Activated T-helper 2 cell treated with anti-CD3 and anti-CD28 coated beads, Interferon-gamma antibody, Interleukin-2, Interleukin-4, amounts not matched to agents 10 μg/mL and 5 μg/mL and 100 μg/mL, durations not matched to agents 14 hours and 24 hours and 36 hours (primary cell): ENCODE measurements around the gene PON2. TPM values are rescaled to one million over a fixed set of nuclear protein-coding genes. Genes with fewer than 3 reads are reported as not detected.

Experiments used
- DNase-seq: peaks from one replicate; pipeline ENCODE4 v3.0.0; 2021; ENCODE audit warnings: low spot score
- H3K27ac Mint-ChIP-seq: one replicate; pipeline ENCODE4 v1.8.0; 2021; ENCODE audit warnings: mixed read lengths
- H3K27me3 Mint-ChIP-seq: one replicate; pipeline ENCODE4 v1.8.0; 2021; ENCODE audit warnings: low read depth, mixed read lengths
- H3K36me3 Mint-ChIP-seq: one replicate; pipeline ENCODE4 v1.8.0; 2021; ENCODE audit warnings: low read depth, mixed read lengths
- H3K4me1 Mint-ChIP-seq: one replicate; pipeline ENCODE4 v1.8.0; 2021; ENCODE audit warnings: low read depth, mixed read lengths
- H3K4me3 Mint-ChIP-seq: one replicate; pipeline ENCODE4 v1.8.0; 2021; ENCODE audit warnings: low read depth, mild to moderate bottlenecking, moderate library complexity, mixed read lengths
- H3K9me3 Mint-ChIP-seq: one replicate; pipeline ENCODE4 v1.8.0; 2021; ENCODE audit warnings: mixed read lengths
- intact Hi-C: fragments of 100-400 bp; cut with micrococcal nuclease; formaldehyde crosslinking; loops from one replicate; pipeline ENCODE4 v1.15.1; 2023
- total RNA-seq: library from RNA; stranded (reverse); gene quantifications from 2 replicates; pipeline ENCODE4 v1.2.3, GENCODE V29; 2022

Gene PON2
- total RNA-seq, 1 donor from 2014 or later, result 16.5 TPM

DNA sequence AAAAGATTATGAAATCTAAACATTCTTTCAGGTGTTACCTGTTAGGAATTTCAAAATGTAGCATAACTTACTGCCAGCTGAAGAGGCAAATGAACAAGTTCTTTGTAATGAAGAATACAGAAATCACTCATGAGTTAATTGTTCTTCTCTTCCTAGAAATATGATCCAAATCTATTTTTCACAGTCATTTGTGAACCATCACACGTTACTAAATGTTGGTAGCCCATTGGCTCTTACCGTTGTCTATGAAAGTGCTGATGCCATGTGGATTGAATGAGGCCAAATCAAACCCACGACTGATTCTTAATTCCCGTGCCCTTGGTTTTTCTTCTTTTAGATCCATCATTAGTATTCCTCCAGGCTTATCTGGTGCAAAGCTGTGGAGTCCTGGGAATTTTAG is 22.8 kb downstream of the PON2 start:
- Mint-ChIP-seq H3K9me3 (no peaks in the 10 kb centered on the region), H3K27me3 (no peaks in the 10 kb centered on the region), H3K4me3 (no peak overlapping the region), H3K4me1 (peaks cover 14% of the 10 kb centered on the region), H3K27ac (peak overlapping the region; percentile 76), H3K36me3 (peaks cover 14% of the 10 kb centered on the region)
- no peak for DNase-seq
- intact Hi-C loops, result loop anchor here (5.0 kb wide), 1 partner anchor 90 kb away; no protein-coding TSS in a partner anchor

- intact Hi-C loops, result loop anchor here (5.0 kb wide), 1 partner anchor 91 kb away; no protein-coding TSS in a partner anchor
- Mint-ChIP-seq H3K4me1 (peaks cover 14% of the 10 kb centered on the region), H3K9me3 (no peaks in the 10 kb centered on the region), H3K27me3 (no peaks in the 10 kb centered on the region), H3K36me3 (peaks cover 14% of the 10 kb centered on the region), H3K4me3 (no peak overlapping the region), H3K27ac (peak overlapping the region; percentile 76)
- no peak for DNase-seq
Observed at GRCh38 chr7:95411666-95412065, 23.2 kb downstream of the PON2 start.

DNA sequence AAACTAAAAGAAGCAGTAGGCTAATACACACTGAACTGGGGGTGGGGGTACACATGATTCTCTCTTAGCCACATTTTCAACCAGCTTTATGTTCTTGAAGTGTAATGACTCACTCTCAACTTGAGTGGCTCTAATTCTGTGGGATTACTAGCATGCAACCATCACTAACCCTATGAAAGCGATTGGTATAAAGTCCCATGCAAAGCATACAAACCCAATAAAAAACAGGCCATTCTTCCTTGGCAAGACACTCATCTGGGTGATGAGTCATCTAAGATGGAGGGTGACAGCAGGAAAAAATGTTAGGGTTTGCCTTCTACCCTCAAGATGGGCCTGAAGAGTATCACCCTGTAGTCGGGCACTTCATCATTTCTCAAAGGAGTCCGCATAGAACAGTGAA is 23.8 kb downstream of the PON2 start:
- peak overlapping the region; percentile 73 for H3K27ac Mint-ChIP-seq
- DNase-seq, result no peak
- intact Hi-C loops, result loop anchor here (5.0 kb wide), 1 partner anchor 91 kb away; no protein-coding TSS in a partner anchor

GRCh38 chr7:95407751-95408150 is 27.1 kb downstream of the PON2 start:
- H3K27ac Mint-ChIP-seq, result no peak overlapping the region
- DNase-seq, result no peak
- peaks cover 6% of the 10 kb centered on the region for H3K36me3 Mint-ChIP-seq
- intact Hi-C loops, result no loop called here
- H3K27me3 Mint-ChIP-seq, result peaks cover 2% of the 10 kb centered on the region
- no peaks in the 10 kb centered on the region for H3K9me3 Mint-ChIP-seq
- H3K4me3 Mint-ChIP-seq, result no peak overlapping the region
- peaks cover 12% of the 10 kb centered on the region for H3K4me1 Mint-ChIP-seq

More for the DNA sequence above, 23.8 kb downstream of the PON2 start:
- Mint-ChIP-seq H3K27me3 (peaks cover 2% of the 10 kb centered on the region), H3K4me1 (peaks cover 14% of the 10 kb centered on the region), H3K9me3 (no peaks in the 10 kb centered on the region), H3K36me3 (peaks cover 13% of the 10 kb centered on the region), H3K4me3 (no peak overlapping the region)

- H3K36me3 Mint-ChIP-seq, result no peaks in the 10 kb centered on the region
- peaks cover 4% of the 10 kb centered on the region for H3K4me1 Mint-ChIP-seq
- no peak overlapping the region for H3K4me3 Mint-ChIP-seq
- H3K27me3 Mint-ChIP-seq, result peaks cover 2% of the 10 kb centered on the region
- H3K27ac Mint-ChIP-seq, result no peak overlapping the region
- no peaks in the 10 kb centered on the region for H3K9me3 Mint-ChIP-seq
- DNase-seq, result no peak
- intact Hi-C loops, result no loop called here
Observed at GRCh38 chr7:95405800-95406199, 29.0 kb downstream of the PON2 start.

GRCh38 chr7:95405208-95405607 is 29.6 kb downstream of the PON2 start:
- Mint-ChIP-seq H3K27me3 (peaks cover 3% of the 10 kb centered on the region), H3K36me3 (no peaks in the 10 kb centered on the region), H3K27ac (no peak overlapping the region), H3K4me3 (no peak overlapping the region), H3K4me1 (no peaks in the 10 kb centered on the region), H3K9me3 (no peaks in the 10 kb centered on the region)
- intact Hi-C loops, result no loop called here
- no peak for DNase-seq

DNA sequence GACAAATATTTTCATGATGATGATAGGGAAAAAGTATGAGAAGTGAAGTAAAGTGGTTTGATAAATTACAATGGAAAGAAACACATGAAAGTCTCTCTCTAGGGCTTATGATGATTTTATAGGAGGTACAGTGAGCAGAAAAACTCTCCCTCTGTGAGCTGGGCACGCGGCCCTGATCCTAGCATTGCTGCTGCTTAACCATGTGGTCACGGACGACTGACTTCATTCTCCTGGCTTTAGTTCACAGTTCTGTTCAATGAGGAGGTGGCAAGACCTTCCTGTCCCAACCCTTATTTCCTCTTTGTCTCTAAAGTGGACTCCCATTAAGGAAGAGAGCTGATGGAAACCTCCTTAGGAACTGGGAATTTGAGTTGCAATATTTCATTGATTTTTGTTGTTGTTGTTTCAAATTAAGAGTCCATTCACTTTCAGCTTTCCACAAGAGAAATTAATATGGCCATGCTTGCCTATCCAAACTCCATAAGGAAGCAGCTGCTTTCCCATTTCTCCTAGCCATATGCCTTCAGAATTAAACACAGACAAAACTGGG is 30.4 kb downstream of the PON2 start:
- Mint-ChIP-seq H3K9me3 (no peaks in the 10 kb centered on the region), H3K27ac (no peak overlapping the region), H3K4me3 (no peak overlapping the region), H3K4me1 (no peaks in the 10 kb centered on the region), H3K27me3 (peaks cover 3% of the 10 kb centered on the region), H3K36me3 (no peaks in the 10 kb centered on the region)
- DNase-seq, result no peak
- intact Hi-C loops, result no loop called here

- Mint-ChIP-seq H3K27me3 (peaks cover 30% of the 10 kb centered on the region), H3K4me3 (no peak overlapping the region), H3K9me3 (no peaks in the 10 kb centered on the region), H3K4me1 (peaks cover 6% of the 10 kb centered on the region), H3K36me3 (no peaks in the 10 kb centered on the region), H3K27ac (no peak overlapping the region)
- no peak for DNase-seq
- intact Hi-C loops, result loop anchor here (5.0 kb wide), 1 partner anchor 34 kb away; no protein-coding TSS in a partner anchor
Observed at GRCh38 chr7:95398155-95398940, 36.5 kb downstream of the PON2 start.

- no peak for DNase-seq
- H3K36me3 Mint-ChIP-seq, result no peaks in the 10 kb centered on the region
- intact Hi-C loops, result loop anchor here (2.0 to 5.0 kb wide), 2 partner anchors 35 to 79 kb away; no protein-coding TSS in a partner anchor
- no peak overlapping the region for H3K4me3 Mint-ChIP-seq
- H3K4me1 Mint-ChIP-seq, result peaks cover 6% of the 10 kb centered on the region
- peaks cover 33% of the 10 kb centered on the region for H3K27me3 Mint-ChIP-seq
- H3K27ac Mint-ChIP-seq, result no peak overlapping the region
- H3K9me3 Mint-ChIP-seq, result no peaks in the 10 kb centered on the region
Observed at GRCh38 chr7:95397381-95397780, 37.4 kb downstream of the PON2 start.

- H3K27me3 Mint-ChIP-seq, result peaks cover 39% of the 10 kb centered on the region
- no peaks in the 10 kb centered on the region for H3K9me3 Mint-ChIP-seq
- H3K36me3 Mint-ChIP-seq, result no peaks in the 10 kb centered on the region
- DNase-seq, result peak; percentile 17
- intact Hi-C loops, result loop anchor here (2.0 to 5.0 kb wide), 2 partner anchors 36 to 80 kb away; no protein-coding TSS in a partner anchor
- H3K27ac Mint-ChIP-seq, result no peak within 1 kb of the TSS
- peaks cover 6% of the 10 kb centered on the region for H3K4me1 Mint-ChIP-seq
- peak within 1 kb of the TSS; percentile 61 for H3K4me3 Mint-ChIP-seq
Observed at GRCh38 chr7:95396136-95397032, 38.4 kb downstream of the PON2 start, which contains the start of gene PON3. TSS of gene PON3 (minus strand) at chr7:95396375. CDS start at chr7:95396350, 25 bp downstream.

- intact Hi-C loops, result loop anchor here (2.0 to 5.0 kb wide), 2 partner anchors 37 to 81 kb away; no protein-coding TSS in a partner anchor
- Mint-ChIP-seq H3K36me3 (no peaks in the 10 kb centered on the region), H3K27ac (no peak overlapping the region), H3K27me3 (peaks cover 39% of the 10 kb centered on the region), H3K4me3 (peak overlapping the region; percentile 56), H3K9me3 (no peaks in the 10 kb centered on the region), H3K4me1 (peaks cover 6% of the 10 kb centered on the region)
- no peak for DNase-seq
Observed at GRCh38 chr7:95395755-95396135, 39.1 kb downstream of the PON2 start.

- Mint-ChIP-seq H3K9me3 (no peaks in the 10 kb centered on the region), H3K4me3 (no peak overlapping the region), H3K36me3 (no peaks in the 10 kb centered on the region), H3K27ac (no peak overlapping the region), H3K4me1 (peaks cover 6% of the 10 kb centered on the region), H3K27me3 (peaks cover 37% of the 10 kb centered on the region)
- DNase-seq, result no peak
- intact Hi-C loops, result no loop called here
Observed at GRCh38 chr7:95394370-95394769, 40.5 kb downstream of the PON2 start.
